Measurements from ENCODE around the gene SCN5A. TPM values are rescaled to one million over a fixed set of nuclear protein-coding genes. Genes with fewer than 3 reads are reported as not detected.

SCN5A gene
- total RNA-seq, 4 donors from 2014 or later, result 0.50 to 1.7 (median 0.81) TPM; not detected in 1

DNA sequence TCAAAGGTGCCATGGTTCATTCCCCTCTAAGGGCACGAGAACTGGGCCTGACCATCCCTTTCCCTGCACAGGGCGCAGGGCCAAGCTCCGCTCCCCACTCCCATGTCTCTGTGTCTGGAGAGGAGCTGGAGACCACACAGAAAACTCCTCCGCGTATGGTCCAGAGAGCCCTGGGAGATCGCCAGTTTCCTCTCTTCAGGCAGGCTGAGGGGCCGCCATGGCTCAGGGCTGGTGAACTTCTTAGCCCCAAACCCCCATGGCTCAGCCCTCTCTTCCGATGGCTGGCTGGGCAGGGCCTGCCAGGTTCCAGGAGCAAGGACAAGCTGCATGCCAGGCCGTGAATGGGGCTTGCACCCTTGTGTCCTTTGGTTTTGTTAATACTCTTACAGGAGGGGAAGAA lies 100.4 kb downstream of the SCN5A start:
- TF ChIP-seq EP300 (IDR thresholded peaks at IDR 0.05) (no peak), POLR2A (IDR thresholded peaks at IDR 0.05) (no peak), POLR2AphosphoS5 (IDR thresholded peaks at IDR 0.05) (no peak)
- TF ChIP-seq, protein P1, sequence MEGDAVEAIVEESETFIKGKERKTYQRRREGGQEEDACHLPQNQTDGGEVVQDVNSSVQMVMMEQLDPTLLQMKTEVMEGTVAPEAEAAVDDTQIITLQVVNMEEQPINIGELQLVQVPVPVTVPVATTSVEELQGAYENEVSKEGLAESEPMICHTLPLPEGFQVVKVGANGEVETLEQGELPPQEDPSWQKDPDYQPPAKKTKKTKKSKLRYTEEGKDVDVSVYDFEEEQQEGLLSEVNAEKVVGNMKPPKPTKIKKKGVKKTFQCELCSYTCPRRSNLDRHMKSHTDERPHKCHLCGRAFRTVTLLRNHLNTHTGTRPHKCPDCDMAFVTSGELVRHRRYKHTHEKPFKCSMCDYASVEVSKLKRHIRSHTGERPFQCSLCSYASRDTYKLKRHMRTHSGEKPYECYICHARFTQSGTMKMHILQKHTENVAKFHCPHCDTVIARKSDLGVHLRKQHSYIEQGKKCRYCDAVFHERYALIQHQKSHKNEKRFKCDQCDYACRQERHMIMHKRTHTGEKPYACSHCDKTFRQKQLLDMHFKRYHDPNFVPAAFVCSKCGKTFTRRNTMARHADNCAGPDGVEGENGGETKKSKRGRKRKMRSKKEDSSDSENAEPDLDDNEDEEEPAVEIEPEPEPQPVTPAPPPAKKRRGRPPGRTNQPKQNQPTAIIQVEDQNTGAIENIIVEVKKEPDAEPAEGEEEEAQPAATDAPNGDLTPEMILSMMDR (IDR thresholded peaks at IDR 0.05), result no peak
- 60 to 100% methylated on average over 1 of the region's 9 CpGs for WGBS, 2 donors (ENCODE audit: low coverage in 1 of 2)
- no peaks in the 10 kb centered on the region for H3K36me3 ChIP-seq

DNA sequence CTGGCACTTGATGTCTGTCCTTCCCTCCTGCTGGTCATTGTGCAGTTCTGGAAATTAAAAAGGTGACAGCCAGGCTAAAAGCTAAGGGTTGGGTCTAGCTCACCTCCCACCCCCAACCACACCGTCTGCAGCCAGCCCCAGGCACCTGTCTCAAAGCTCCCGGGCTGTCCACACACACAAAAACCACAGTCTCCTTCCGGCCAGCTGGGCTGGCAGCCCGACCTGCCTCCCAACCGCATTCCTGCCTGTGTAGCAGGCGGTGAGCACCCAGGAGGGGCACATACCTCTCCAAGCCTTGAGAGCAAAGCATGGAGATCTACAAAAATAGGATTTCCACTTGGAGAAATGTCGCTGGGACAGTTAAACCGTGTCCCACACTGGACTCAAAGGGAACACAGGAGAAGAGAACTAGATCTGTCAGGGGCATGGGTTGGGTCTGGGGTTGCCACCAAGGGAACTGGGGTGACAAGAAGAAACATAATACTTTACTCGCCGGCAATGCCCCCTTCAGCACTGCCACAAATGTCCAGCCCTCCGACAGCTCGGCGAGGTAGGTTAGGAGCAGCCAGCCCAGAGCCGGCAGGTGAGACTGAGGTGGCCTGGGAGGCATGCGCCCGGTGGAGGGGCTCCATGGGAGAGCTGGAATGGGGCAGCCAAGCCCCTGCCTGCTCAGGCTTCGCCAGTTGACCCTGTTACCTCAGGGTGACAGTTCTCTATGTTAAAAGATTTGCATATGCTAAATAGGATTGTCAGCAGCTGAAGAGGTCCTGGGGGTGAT lies 101.1 kb downstream of the SCN5A start:
- ATAC-seq, result no peak
- Histone ChIP-seq H3K9me3 (no peaks in the 10 kb centered on the region), H3K36me3 (no peaks in the 10 kb centered on the region), H3K4me1 (no peaks in the 10 kb centered on the region), H3K4me3 (no peak overlapping the region), H3K27ac (no peak overlapping the region), H3K27me3 (no peaks in the 10 kb centered on the region)
- no peak for TF ChIP-seq EP300 (IDR thresholded peaks at IDR 0.05)
- no peak for TF ChIP-seq POLR2A (IDR thresholded peaks at IDR 0.05)
- TF ChIP-seq, protein P1 (IDR thresholded peaks at IDR 0.05), result no peak
- TF ChIP-seq POLR2AphosphoS5 (IDR thresholded peaks at IDR 0.05), result no peak
- 60 to 85% methylated on average over 2 to 13 of the region's 17 CpGs for WGBS, 2 donors (ENCODE audit: low coverage in 1 of 2)

More for the DNA sequence above, 100.4 kb downstream of the SCN5A start:
- peaks cover 0 to 5% (median 0%) of the 10 kb centered on the region in 3 donors for H3K9me3 ChIP-seq
- no peaks in the 10 kb centered on the region for H3K4me1 ChIP-seq
- no peaks in the 10 kb centered on the region for H3K27me3 ChIP-seq
- no peak overlapping the region for H3K4me3 ChIP-seq
- no peak for ATAC-seq
- no peak overlapping the region for H3K27ac ChIP-seq

DNA sequence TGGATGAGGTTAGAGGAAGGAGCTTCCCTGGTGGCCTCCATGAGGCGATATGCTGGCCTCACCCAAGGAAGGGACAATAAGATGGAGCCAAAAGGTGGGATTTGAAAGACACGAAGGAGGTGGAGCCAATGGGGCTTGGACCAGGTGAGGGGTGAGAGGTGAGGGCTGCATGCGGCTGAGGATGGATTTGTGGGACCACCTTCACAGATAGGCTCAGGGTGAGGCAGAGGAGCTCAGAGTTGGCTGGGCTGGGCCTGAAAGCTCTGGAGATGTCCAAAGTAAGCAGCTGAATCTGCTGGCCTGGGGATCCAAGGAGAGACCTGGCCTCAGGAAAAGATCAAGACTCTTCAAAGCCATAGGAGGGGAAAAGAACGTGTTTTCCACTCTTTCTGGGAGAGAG lies 103.5 kb downstream of the SCN5A start:
- WGBS, 2 donors (ENCODE audit: low coverage in 1 of 2), result 50 to 95% methylated on average over 1 to 4 of the region's 4 CpGs

DNA sequence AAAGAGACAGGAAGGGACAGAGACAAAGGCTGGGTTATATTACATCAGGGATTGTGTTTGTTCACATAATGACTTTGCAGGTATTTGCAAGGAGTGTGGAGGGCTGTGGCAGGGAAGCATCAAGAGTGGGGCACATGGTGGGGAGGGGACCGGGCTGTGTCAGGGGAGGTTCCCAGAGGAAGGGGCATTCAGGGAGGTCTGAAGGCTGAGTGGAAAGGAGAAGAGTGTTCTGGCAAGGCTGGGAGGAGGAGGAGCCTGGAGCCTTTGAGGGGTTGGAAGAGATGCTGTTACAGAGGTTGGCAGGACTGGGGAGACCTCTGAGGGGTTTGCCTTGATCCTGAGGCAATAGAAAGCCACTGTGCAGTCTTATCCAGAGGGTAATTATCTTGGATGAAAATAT lies 103.9 kb downstream of the SCN5A start:
- WGBS, 2 donors (ENCODE audit: low coverage in 1 of 2), result 71 to 100% methylated on average over 1 of the region's 1 CpG

More for the DNA sequence above, 103.5 kb downstream of the SCN5A start:
- H3K27ac ChIP-seq, result no peak overlapping the region
- no peaks in the 10 kb centered on the region for H3K36me3 ChIP-seq
- no peaks in the 10 kb centered on the region for H3K9me3 ChIP-seq
- H3K4me1 ChIP-seq, result no peaks in the 10 kb centered on the region
- TF ChIP-seq POLR2A (IDR thresholded peaks at IDR 0.05) (no peak), POLR2AphosphoS5 (IDR thresholded peaks at IDR 0.05) (no peak), EP300 (IDR thresholded peaks at IDR 0.05) (no peak)
- TF ChIP-seq, protein P1 (IDR thresholded peaks at IDR 0.05), result no peak
- no peaks in the 10 kb centered on the region for H3K27me3 ChIP-seq
- no peak for ATAC-seq
- no peak overlapping the region for H3K4me3 ChIP-seq

More for the DNA sequence above, 103.9 kb downstream of the SCN5A start:
- no peaks in the 10 kb centered on the region for H3K9me3 ChIP-seq
- no peaks in the 10 kb centered on the region for H3K27me3 ChIP-seq
- H3K4me3 ChIP-seq, result no peak overlapping the region
- no peaks in the 10 kb centered on the region for H3K36me3 ChIP-seq
- no peak for TF ChIP-seq POLR2A (IDR thresholded peaks at IDR 0.05)
- TF ChIP-seq, protein P1 (IDR thresholded peaks at IDR 0.05), result no peak
- no peak for TF ChIP-seq POLR2AphosphoS5 (IDR thresholded peaks at IDR 0.05)
- no peak for TF ChIP-seq EP300 (IDR thresholded peaks at IDR 0.05)
- no peak overlapping the region for H3K27ac ChIP-seq
- no peaks in the 10 kb centered on the region for H3K4me1 ChIP-seq
- ATAC-seq, result no peak
